ENCODE measurements around the gene HIRA.

GRCh38 chr22:19343470-19343869 is 88.1 kb downstream of the HIRA start:
- TF ChIP-seq EP300 (IDR thresholded peaks at IDR 0.05; ENCODE audit: borderline replicate concordance) (no peak), TEAD4 (IDR thresholded peaks at IDR 0.05) (no peak)
- TF ChIP-seq, protein P1, sequence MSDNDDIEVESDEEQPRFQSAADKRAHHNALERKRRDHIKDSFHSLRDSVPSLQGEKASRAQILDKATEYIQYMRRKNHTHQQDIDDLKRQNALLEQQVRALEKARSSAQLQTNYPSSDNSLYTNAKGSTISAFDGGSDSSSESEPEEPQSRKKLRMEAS (IDR thresholded peaks at IDR 0.05): no peak

Measured in Ishikawa (cell line).